ENCODE data around the gene OR7G2.

Gene OR7G2

DNA sequence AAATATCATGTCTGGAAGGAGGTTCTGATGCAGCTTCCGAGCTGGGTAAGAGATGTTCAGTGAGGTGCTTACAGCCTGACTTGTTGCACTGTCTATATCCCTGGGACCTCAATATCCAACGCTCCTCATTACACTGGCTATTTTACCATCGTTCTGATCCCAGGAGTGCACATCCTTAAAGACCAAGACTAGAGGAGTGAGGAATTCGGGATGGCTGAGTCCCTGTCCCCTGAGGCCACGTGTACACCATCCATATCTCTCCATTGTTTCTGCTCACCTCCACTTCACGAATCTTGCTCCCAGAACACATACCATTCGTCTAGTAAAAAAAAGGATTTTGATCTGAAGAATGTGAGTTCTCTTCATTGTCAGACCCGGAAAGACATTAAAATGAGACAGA is at the start of gene OR7G2:
OR7G2 (minus strand) TSS at position 101 of the 400 bp plus-strand sequence. CDS start 4,232 bp downstream, outside the sequence.
- no peak for DNase-seq

DNA sequence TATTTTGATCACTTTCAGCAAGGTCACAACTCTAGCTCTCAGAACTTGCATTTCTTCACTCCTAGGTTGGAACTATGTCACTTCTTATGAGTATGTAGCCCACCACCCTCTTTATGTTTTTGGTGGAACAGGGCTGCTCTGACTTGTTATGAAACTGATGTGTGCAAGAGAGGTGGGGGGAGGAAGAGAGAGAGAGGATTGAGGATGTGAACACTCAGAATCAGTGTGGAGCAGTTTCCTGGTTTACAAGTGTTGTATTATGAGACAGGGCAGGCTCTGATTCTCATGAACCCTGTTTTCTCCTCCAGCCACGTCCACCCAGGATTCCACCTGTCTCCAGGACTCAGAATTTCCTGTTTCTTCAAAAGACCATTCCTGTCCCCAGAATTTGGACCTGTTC is 49.0 kb upstream of the OR7G2 start:
- no peak for DNase-seq

DNA sequence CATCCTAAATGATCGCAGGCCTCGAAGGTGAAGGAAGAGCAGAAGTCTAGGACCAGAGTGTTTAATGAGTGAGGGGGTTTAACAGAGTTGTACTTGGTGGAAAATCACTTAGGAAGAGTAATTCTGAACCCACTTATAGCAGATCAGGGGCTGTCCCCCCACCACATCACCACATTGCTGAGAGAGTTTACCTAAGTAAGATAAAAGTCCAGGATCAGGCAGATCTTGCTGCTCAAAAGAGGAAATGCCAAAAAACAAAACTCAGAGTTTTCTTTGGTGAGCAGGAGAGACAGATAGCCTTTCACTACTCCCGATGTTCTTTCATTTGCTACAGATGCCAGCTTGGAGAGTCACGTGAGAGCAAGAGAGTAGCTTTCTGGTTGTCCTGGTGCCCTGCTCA is 48.3 kb upstream of the OR7G2 start:
- DNase-seq = no peak

DNA sequence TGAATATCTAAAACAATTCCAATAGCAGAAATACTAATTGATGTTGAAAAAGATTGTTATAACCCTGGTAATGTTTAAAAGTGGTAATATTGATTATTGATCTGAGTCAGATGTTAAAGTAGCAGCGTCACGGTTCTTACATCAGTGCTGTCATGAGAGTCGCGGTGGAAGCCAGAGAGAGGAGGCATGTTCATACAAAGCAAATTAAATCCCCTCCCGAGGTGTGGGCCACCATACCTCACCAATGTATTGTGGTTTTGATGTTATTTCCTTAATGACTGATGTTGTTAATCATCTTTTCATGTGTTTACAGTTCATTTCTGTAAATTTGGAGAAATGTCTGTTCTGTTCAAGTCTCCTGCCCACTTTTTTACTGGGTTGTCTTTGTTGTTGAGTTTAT is 44.1 kb upstream of the OR7G2 start:
- no peak for DNase-seq

DNA sequence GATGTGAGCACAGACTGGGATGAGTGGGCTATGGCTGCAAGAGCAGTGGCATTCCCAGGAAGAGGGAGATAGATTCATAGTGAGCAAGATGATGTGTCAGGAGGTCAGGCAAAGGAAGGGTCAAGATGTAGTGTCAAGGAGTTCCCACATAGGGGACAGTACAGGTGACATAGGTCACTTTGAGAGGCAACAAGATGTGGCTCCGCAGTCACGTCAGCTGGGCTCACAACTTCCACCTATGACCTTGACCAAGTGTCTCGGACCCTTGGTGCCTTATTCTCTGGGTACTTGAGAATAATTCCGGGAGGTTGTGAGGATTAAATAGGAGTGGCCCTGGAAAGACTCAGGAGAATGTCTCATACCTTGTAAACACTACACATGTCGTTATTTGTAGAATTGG is 43.4 kb upstream of the OR7G2 start:
- no peak for DNase-seq

DNA sequence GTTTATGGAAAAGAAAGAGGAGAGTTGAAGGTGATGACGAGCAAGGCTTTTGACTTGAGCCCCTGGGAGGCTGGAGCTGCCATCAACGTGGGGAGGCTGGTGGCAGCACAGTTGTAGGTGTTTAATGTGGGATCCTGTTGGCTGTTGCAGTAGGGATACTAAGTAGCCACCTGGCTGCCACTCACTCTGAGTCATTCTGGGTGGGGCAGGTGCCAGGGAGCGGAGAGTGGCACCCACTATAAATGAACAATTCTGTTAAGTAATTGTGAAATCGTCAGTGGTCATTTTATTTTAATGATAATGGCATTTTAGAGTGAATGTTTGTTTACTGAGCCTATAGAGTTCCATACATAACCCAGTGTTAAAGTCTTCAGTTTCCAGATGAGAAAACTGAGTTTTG is 42.7 kb upstream of the OR7G2 start:
- DNase-seq = no peak

DNA sequence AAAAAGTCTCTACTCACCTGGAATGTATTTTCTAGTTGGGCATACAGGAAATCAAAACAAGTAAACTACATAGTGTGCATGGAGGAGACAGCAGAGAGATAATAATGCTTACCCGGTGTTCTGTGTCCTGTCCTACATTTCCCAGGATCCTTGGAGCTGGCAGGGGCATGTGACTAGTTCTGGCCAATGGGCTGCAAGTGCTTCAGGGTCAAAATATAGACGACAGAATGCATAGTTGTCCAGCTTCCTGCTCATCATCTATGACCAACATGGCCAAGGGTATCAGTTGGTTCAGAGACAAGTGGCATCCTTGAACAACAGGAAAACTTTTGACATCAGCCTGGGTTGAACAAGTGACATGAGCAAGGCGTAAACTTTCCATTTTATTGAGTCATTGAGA is 41.4 kb upstream of the OR7G2 start:
- DNase-seq = no peak

DNA sequence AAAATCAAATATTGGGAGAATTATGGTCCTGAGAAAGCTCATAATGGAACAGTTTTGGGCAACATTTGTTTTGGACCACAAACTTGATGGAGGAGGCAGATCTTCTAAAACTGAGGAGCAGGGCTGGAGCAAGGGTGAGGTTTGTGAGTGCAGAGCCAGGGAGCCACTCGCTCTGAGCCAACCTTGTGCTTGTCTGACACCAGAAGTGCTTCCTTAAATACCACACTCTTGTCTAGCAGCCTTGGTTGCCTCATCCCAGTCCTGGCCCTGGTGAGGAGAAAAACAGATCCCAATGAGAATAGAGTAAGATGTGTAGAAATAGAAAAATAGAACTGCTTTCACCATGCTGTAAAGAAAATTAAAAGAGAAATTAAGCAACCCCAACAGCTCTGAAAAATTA is 39.6 kb upstream of the OR7G2 start:
- DNase-seq = no peak

DNA sequence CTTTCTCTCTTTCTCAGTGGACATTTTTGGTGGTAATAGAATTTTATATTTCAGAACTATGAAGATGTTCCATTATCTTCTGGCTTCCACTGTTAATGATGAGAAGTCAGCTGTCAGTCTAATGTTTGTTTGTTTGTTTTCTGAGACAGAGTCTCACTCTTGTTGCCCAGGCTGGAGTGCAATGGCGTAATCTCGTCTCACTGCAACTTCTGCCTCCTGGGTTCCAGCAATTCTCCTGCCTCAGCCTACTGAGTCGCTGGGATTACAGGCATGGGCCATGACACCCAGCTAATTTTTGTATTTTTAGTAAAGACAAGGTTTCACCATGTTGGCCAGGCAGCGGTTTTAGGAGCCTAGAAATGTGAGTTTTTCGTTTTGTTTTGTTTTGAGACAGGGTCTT is 37.6 kb upstream of the OR7G2 start:
- no peak for DNase-seq

DNA sequence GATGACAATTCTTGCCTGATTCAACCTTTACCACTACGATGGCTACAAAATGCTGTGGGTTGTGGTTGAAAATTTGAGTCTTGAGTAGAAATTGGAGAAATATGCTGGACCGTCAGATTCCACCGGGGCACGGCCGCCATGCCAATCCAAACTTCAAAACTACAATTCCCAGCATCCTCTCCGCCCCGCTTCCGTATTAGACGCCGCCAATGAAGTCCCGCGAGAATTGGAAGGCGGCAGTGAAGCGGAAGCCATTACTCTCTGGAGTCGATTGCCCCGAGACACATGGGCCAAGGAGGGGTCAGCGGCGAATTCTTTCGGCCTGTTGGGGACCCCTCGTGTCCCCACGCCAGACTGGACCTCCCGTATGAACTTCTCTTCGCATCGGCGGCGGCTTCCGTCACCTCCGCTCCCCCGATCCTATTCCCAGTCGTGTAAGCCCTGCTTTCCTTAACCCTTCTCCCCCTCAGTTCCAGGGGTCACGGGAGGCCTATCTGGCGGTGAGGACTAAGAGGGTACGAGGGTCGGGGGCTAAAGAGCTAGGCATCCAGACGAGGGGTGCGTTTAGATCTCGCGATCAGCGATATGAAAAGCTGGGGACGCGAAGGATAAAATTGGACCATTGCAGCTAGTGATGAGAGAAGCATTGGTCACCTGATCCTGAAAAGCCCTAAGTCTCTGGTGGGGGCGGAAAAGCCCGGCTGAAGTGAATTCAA is 33.0 kb upstream of the OR7G2 start, which contains the start of gene ZNF317:
ZNF317 (plus strand) TSS at position 239 of the 716 bp plus-strand sequence. CDS start 15,620 bp downstream, outside the sequence.
- peak; percentile 92 to 93 for DNase-seq

DNA sequence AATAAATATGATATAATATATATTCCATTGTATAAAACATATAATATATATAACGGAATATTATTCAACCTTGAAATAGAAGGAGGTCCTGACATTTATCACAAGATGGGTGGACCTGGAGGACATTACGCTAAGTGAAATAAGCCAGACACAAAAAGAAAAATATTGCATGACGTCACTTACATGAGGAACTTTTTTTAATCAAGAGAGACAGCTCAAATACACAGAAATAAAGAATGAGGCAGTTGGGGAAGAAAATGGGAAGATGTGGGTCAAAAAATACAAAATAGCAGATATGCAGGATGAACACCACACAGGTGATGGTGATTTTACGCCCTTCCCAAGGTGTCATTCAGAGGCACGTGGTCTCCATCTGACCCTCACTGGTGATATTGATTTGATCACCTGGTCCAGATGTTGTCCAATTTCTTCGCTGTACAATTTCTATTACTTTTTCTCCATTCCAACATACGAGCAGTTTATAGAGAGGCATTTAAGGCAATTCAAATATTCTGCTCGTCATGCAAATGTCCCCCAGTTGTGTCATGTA is 32.4 kb upstream of the OR7G2 start:
- DNase-seq = no peak

DNA sequence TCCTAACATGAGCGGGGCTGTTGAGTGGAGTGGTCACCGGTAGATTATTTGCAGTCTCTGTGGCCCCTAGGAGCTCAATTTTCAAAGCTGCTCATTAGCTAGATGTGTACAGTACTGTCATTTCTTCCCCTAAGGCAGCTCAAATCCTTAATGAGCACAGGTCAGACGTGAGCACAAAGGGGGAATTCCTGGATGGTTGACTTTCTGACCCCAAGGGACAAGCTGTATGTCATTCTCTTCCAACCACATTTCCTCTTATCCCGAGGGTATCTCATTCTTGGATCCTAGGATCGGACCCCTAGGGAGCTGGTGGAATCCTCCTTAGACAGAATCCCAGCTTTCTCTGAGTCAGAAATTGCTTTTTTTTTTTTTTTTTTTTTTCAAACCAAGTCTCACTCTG is 25.1 kb upstream of the OR7G2 start:
- no peak for DNase-seq

DNA sequence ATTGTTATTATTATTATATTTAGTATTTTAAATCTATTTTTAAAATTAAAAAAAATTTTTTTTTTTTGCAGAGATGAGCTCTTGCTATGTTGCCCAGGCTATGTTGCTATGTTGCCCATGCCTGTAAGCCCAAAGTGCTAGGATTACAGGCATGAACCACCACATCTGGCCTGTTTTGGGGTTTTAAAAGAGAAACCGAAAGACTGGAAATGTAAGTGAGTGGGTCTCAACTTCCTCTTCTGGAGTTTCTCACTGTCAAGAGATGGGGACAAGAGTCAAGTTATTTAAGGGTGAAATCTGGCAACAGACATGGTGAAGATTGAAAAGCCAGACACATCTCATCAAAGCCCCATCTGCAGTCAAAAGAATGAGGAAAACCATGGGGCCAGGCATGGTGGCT is 23.7 kb upstream of the OR7G2 start:
- no peak for DNase-seq

DNA sequence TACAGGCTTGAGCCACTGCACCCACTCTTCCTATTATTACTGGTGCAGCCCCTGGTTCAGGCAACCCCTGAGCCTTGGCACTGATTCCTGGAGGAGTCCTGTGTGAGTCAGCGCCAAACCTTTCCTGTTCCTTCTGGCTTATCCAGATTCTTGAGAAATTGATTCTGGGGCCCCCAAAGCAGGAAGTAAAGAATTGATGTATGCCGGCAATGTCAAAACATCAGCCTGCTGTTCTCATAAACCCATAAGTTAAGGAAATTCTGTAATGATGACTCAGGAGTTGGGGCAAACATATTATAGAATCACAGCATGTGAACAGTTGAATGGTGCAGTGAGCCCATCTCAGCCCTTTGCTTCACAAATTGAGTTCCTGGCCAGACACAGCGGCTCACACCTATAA is 20.9 kb upstream of the OR7G2 start:
- no peak for DNase-seq

DNA sequence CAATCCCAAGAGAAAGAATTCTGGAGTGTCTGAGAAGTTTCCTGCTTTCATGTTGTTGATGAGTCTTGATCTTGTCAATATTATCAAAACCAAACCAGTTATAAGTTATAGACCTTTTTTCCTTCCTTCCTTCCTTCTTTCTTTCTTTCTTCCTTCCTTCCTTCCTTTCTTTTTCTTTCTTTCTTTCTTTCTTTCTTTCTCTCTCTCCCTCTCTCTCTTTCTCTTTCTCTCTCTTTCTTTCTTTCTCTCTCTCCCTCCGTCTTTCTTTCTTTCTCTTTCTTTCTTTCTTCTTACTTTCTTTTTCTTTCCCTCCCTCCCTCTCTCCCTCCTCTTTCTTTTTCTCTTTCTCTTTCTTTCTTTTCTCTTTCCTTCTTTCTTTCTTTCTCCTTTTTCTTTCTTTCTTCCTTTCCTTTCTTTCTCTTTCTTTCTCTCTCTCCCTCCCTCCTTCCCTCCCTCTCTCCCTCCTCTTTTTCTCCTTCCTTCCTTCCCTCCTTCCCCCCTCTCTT is 19.7 kb upstream of the OR7G2 start, which contains the start of gene OR7G3:
OR7G3 (minus strand) TSS at position 51 of the 506 bp plus-strand sequence; CDS start at position 51, 0 bp downstream.
- no peak for DNase-seq

DNA sequence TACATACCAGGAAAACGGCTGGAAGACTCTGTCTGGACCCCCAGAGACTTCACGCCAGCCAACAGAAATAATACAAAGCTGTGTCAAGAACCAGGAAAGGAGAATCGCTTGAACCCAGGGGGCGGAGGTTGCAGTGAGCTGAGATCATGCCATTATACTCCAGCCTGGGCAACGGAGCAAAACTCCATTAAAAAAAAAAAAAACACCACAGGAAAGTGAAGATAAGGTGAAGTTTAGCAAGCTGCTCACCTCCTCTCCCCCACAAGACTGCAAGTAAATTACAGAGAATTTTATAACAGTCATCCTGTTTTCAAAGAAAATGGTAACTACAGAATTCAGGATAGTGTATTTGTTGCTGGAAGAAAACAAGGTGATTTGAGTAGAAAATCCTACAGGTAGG is 9.3 kb upstream of the OR7G2 start:
- DNase-seq = no peak

DNA sequence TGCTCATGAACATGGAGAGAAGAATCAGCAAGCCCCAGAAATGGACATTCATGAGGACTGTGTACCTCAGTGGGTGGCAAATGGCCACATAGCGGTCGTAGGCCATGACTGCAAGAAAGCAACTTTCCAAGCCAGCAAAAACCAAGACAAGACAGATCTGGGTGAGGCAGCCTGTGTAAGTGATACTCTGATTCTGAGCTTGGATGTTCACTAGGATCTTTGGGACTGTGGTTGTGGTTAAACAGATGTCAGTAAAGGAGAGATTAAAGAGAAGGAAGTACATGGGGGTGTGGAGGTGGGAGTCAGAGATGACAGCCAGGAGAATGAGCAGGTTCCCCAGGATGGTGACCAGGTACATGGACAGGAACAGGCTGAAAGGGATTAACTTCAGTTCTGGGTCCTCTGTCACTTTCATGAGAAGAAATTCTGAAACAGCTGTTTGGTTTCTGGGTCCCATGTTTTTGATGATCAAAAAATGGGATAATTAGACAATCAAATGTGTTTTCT is 8.1 kb upstream of the OR7G2 start, which contains the start of gene OR7G1:
OR7G1 (minus strand) TSS at position 457 of the 507 bp plus-strand sequence; CDS start at position 457, 0 bp downstream.
- DNase-seq = no peak

DNA sequence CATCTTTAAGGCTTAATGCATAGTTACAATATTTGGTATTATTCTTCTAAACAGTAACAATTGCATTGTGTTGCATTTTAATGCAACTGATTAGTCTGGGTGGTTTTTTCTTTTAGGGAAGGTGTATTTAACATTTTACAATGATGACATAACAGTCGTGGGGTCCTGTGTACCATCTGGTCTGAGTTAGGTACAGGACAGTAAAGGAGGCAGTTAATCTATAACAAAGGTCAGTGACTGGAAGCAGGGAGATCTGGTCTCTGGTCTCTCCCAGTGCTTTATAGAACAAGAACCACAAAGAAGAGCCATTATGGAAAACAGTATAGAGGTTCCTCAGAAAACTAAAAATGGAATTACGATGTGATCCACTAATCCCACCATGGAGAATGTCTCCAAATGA is 2.7 kb upstream of the OR7G2 start:
- no peak for DNase-seq

DNA sequence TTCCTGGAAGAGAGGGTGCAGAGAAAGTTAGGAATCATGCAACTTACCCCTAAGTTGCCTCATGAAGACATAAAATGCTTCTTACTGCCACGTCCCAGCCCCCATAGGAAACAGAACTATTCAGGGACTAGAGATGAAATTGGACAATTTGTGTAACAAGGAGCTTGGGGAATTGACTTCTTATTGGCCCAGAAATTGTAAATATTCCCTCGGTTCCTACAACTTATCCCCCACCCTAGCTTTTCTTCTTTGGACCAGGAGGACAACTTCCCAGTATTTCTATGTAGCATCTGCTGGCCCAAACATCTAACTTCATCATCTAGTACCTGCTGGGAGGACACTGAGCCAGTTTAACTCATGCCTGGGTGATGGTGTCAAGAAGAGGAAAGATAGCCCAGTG is 20.5 kb downstream of the OR7G2 start, which contains the start of gene OR1M1:
OR1M1 (plus strand) TSS at position 301 of the 400 bp plus-strand sequence. CDS start 6,184 bp downstream, outside the sequence.
- no peak for DNase-seq

DNA sequence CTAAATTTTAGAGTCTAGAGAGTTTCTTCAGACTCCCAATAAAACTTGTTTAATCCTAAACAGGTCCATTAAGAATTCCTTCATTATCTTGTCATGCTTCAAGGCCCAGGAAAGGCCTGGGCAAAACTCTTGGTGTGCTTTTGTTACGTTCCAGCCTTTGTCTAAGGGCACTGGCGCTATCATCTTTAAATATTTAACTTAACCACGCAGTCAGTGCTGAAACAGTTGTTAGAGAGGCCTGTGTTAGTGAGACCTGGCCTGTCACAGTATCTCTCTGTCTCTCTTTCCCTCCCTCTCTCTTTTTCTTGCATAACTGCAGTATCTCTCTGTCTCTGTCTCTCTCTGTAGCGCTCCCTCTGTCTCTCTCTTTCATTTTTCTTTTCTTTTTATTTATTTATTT is 28.6 kb downstream of the OR7G2 start:
- DNase-seq = no peak

DNA sequence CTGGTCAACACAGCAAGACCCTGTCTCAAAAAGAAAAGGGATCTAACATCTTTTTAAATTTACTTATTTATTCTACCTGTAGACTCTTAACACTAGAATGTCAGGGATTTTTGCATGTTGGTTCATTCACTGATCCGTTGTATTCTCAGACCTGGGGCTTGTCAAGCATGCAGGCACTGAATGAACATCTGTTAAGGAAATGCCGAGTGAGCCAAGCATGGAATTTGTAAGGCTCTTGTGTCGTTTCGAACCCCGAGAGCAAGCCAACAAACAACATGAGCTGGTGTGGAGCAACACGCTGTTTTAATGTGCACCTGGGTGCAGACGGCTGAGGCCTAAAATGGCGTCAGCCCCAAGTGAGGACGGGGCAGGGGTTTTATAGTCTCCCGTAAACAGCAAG is 30.4 kb downstream of the OR7G2 start:
- no peak for DNase-seq

DNA sequence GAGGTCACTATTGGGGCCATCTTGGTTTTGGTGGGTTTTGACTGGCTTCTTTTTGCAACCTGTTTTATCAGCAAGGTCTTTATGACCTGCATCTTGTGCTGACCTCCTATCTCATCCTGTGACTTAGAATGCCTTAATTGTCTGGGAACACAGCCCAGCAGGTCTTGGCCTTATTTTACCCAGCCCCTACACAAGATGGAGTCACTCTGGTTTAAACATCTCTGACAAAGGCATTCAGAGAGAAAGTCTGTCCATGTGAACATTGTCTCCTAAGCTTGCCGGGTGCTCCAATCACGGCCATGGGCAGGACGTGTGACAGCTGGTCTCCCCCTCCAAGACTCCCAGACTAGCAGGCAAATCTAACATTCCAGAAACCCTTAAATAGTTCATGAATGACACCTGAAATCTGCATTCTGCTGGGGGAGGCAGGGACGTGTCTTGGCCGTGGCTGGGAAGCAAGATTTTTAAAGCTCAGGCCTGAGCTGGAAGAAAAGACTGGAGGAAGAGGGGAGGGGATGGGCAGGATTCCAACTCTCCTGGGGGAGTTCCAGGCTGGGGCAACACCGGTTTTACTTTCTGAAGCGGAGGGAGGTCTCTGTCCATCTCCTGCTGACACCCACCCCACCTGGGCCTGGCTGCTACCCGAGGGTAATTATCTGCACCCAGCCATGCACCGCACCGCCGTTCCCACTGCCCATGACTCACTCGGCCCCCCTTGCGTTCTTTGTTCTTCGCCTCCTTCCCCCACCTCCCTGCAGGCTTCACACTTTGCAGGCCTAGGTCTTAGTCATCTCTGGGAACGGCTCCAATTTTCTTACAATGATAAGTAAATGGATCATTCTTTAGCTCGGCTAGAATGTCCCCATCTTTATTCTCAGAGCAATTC is 32.0 kb downstream of the OR7G2 start:
- DNase-seq = peak in 1 of 2 experiments; percentile 24

DNA sequence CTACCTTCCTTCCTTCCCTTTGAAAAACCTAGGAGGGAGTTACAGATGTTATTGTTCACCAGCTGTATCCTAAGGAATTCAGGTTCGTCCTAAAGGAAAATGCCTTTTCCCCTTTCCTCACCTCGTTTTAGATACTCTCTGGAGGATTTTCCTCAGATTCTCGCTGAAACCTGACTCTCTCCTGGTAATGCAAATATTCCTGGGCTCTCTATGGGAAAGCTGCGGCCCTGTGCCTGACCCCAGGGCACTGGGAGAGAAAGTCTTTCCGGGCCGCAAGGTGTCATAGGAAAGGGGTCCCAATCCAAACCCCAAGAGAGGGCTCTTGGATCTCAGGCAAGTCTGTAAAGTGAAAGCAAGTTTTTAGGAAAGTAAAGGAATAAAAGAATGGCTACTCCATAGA is 33.5 kb downstream of the OR7G2 start:
- no peak for DNase-seq
